ENCODE results near the gene ADIPOR2. TPM values are rescaled to one million over a fixed set of nuclear protein-coding genes. Genes with fewer than 3 reads are reported as not detected.
"Not testable (repeated sequence)": the region's sequence is repeated elsewhere in the genome, so short reads cannot be mapped to it uniquely, and the experiment has no call there.

Gene ADIPOR2
- total RNA-seq, 2 donors from 2014 or later: 35.3 to 45.5 TPM

DNA sequence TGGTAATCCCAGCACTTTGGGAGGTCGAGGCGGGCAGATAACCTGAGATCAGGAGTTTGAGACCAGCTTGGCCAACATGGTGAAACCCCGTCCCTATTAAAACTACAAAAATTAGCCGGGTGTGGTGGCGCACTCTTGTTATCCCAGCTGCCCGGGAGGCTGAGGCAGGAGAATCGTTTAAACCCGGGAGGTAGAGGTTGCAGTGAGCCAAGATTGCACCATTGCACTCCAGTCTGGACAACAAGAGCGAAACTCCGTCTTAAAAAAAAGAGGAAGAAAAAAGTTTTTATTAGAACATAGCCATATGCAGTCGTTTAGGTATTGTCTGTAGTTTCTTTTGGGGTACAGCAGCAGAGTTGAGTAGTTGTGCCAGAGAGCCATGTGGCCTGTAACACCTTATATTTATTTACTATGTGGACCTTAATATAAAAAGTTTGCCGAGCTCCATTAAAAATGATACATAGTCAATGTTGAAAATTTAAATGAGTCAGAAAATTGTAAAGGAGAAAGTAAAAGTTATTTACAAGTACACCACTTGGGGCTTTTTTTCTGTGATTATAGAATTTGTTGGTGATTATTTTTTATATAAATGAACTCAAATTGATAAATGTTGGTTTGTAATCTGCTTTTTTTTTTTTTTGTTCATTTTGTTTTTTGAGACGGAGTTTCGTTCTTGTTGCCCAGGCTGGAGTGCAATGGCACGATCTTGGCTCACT, 2.2 kb downstream of the ADIPOR2 start:
- Mint-ChIP-seq H3K36me3 (peaks cover 6 to 17% of the 10 kb centered on the region in 2 donors), H3K9me3 (no peaks in the 10 kb centered on the region), H3K27ac (no peak overlapping the region)
- DNase-seq (ENCODE audit: low spot score in 2 of 2): no peak
- ATAC-seq: no peak

DNA sequence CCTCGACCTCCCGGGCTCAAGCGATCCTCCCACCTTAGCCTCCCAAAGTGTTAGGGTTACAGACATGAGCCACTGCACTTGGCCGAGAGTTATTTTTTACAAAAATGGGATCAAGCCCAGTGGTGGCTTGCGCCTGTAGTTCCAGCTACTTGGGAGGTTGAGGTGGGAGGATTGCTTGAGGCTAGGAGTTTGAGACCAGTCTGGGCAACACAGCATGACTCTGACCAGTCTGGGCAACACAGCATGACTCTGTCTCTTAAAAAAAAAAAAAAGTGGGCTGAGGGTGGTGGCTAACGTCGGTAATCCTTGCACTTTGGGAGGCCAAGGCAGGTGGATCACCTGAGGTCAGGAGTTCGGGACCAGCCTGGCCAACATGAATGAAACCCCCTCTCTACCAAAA, 4.2 kb downstream of the ADIPOR2 start:
- not testable (repeated sequence) for DNase-seq (ENCODE audit: low spot score in 2 of 2); ATAC-seq; H3K9me3 Mint-ChIP-seq; H3K27ac Mint-ChIP-seq
- peaks cover 6 to 17% of the 10 kb centered on the region in 2 donors for H3K36me3 Mint-ChIP-seq

DNA sequence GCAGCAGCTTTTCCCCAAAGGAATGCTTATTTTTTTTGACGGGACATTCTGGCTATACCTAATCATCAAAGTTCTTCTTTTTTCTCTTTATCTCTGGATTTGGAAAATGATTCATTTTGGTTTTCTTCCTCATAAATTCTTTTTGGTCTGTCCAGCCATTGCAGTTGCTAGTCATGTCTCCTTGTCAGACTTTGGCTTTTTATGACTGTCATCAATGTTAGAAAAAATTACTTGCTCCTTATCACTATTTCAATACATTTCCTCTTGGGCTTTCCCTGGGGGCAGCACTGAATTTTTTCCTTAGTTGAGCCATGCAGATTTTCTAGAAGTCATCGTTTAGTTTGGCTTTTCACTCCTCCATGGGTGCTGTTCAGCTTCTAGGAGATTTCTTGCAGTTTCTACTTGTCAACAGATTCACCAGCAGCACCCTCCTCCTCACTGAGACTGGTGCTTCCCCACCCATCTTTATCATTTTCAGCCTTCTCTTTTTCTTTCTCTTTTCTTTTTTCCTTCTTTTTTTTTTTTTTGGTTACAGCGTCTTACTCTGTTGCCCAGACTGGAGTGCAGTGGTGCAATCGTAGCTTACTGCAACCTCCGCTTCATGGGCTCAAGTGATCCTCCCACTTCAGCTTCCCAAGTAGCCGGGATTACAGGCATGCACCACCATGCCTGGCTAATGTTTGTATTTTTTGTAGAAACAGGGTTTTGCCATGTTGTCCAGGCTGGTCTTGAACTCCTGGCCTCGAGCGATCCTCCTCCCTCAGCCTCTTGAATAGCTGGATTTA, 5.2 kb downstream of the ADIPOR2 start:
- Mint-ChIP-seq H3K36me3 (peaks cover 6 to 17% of the 10 kb centered on the region in 2 donors), H3K9me3 (no peaks in the 10 kb centered on the region), H3K27ac (no peak overlapping the region)
- ATAC-seq (no peak), DNase-seq (ENCODE audit: low spot score in 2 of 2) (no peak)

DNA sequence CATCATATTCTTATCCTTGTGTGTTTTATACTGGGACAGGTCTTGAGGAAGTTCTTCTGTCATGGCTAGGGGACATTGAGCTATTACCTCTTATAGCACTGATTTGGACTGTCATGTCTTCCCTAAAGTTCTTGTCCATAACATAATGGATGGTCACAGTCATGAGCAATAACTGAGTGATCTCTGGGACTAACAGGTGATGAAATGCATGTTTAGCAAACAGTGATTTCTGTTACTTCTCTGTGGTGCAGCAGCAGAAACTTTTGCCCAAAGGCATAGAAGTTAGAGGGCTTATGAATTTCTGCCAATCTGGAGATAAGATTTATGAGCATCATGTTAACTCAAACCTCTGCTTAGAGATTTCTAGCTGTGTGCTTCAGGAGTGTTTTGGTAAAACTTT, 5.9 kb downstream of the ADIPOR2 start:
- no peak for ATAC-seq

DNA sequence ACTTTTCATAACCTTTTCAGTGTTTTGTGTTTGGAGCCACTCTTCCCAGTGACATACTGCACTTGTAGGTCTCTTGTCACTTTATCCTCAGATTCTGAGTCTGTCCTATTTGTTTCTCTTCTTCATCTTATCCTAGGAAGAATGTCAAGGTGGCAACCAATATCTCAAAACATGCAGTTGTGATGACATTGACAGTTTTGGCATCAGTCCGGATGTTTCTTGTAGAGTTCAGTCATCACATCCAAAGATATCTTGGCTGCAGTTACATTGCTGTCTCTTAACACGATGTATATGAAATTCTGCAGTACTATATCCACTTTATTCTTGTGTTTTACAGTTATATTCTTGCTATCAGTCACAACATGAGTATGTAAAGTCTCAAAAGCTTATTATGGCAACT, 6.4 kb downstream of the ADIPOR2 start:
- no peak for ATAC-seq
- no peak overlapping the region for H3K27ac Mint-ChIP-seq
- peaks cover 0 to 6% of the 10 kb centered on the region in 2 donors for H3K36me3 Mint-ChIP-seq

More for the DNA sequence above, 5.9 kb downstream of the ADIPOR2 start:
- H3K36me3 Mint-ChIP-seq: peaks cover 0 to 11% of the 10 kb centered on the region in 2 donors
- no peaks in the 10 kb centered on the region for H3K9me3 Mint-ChIP-seq
- DNase-seq (ENCODE audit: low spot score in 2 of 2): no peak
- H3K27ac Mint-ChIP-seq: no peak overlapping the region

DNA sequence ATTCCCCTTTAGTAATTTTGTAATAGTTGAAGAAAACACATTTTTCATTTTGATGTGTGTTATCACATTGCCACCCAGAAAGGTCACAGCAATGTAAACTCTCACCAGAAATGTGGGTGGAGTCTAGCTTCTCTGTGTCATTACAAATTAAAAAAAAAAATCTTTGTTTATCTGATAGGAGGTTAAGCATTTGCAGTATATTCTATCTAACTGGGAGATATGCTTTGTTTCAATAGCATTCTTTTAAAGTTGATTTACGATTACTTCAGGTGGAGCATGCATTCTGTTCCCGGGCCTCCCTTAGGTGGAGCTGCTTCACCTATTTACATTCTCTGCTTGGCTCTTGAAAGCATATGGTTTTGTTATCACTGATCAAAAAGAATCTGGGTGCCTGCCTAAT, 7.8 kb downstream of the ADIPOR2 start:
- H3K36me3 Mint-ChIP-seq: peaks cover 0 to 2% of the 10 kb centered on the region in 2 donors
- H3K27ac Mint-ChIP-seq: no peak overlapping the region

More for the DNA sequence above, 6.4 kb downstream of the ADIPOR2 start:
- DNase-seq (ENCODE audit: low spot score in 2 of 2): no peak
- H3K9me3 Mint-ChIP-seq: no peaks in the 10 kb centered on the region

DNA sequence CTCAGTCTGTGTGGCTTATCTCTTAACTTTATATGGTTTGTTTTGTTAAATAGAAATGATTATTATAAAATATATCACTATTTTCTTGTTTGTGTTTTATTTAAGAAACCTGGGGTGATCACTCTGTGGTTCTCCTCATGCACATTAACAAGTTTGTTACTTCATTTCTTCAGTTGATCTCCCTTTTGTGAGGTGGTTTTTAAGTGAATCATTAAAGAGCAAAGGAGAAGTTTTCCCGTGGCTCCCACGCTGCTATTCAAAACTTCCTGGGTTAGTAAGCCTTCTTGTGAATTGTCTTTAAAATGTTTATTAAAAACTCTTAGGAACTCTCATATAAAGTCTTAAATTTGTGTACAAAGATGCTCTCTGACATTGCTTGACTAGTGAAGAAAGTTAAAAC, 11.8 kb downstream of the ADIPOR2 start:
- ATAC-seq (no peak), DNase-seq (ENCODE audit: low spot score in 2 of 2) (no peak)
- H3K27ac Mint-ChIP-seq: no peak overlapping the region
- H3K36me3 Mint-ChIP-seq: no peaks in the 10 kb centered on the region
- H3K9me3 Mint-ChIP-seq: no peaks in the 10 kb centered on the region

More for the DNA sequence above, 7.8 kb downstream of the ADIPOR2 start:
- ATAC-seq (no peak), DNase-seq (ENCODE audit: low spot score in 2 of 2) (no peak)
- H3K9me3 Mint-ChIP-seq: no peaks in the 10 kb centered on the region

DNA sequence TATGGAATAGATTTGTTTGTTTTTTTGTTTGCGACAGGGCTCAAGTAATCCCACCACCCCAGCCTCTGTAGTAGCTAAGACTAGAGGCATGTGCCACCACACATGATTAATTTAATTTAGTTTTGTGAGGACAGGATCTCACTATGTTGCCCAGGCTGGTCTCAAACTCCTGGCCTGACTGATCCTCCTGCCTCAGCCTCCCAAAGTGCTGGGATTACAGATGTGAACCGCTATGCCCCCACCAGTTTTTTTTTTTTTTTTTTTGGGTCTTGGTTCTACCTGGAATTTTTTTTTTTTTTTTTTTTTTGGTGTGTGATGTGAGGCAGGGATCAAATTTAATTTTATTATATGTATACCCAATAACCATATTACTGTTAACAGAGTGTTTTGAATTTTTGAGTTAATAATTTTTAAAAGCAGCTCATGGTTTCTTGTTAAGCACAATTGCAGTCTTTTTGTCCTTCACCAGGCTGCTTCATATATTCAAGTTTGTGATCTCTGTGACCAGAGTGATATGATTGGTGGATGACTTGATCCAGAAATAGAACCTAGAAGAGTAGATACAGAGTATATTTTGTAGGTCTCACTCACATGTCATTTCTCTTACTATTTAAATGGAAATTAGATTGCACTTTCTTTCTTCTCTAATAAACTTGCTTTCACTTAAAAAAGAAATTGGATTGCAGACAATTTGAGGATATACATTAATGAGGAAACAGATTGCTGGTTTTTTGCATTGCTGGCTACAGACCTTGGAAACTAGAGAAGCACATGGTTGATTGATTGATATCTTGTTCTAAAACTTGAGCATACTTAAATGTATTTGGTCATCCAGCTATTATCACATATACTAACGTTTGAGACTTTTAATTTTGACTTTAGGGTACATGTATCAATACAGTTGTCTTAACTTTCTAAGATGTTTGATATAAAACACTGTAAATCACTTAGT, 13.2 kb downstream of the ADIPOR2 start:
- Mint-ChIP-seq H3K36me3 (peaks cover 0 to 4% of the 10 kb centered on the region in 2 donors), H3K27ac (no peak overlapping the region), H3K9me3 (no peaks in the 10 kb centered on the region)
- ATAC-seq (no peak), DNase-seq (ENCODE audit: low spot score in 2 of 2) (no peak)

DNA sequence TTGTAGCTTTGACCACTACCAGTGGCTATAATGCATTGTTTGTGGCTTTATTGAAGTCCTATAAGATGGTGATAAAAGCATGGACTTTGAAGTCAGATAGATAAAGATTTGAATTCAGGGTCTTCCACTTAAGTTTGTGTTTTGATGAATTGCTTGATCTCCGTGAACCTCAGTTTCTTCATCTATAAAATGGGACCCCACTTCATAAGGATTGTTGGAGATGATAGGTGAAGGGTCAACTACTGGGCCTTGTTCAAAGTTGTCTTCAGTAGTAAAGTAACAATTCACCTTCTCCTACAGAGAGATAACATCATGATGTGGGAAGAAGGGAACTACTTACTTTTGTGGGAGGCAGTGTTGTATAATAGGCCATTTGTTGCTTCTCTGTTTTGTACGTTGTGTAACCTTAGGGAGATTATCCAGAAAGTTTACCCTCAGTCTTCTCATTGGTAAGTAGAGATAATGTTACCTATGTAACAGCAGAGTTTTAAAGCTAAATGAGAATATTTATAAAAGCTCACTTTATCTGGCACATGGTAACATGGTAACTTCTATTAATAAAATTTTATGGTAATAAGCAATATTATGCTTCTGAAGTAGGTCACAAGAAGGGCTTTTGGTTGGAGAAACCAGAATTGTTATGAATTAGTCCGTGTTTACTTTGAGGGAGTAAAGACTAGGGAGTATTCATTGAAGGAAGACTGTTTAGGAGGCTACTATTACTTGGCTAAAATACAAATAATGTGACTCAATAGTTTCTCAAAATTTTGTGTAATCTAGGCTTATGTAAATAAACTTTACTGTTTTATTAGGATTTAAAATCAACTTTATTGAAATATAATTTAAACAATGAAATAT, 15.1 kb downstream of the ADIPOR2 start:
- H3K27ac Mint-ChIP-seq: no peak overlapping the region
- ATAC-seq (no peak), DNase-seq (ENCODE audit: low spot score in 2 of 2) (no peak)
- peaks cover 0 to 16% of the 10 kb centered on the region in 2 donors for H3K36me3 Mint-ChIP-seq
- H3K9me3 Mint-ChIP-seq: no peaks in the 10 kb centered on the region

DNA sequence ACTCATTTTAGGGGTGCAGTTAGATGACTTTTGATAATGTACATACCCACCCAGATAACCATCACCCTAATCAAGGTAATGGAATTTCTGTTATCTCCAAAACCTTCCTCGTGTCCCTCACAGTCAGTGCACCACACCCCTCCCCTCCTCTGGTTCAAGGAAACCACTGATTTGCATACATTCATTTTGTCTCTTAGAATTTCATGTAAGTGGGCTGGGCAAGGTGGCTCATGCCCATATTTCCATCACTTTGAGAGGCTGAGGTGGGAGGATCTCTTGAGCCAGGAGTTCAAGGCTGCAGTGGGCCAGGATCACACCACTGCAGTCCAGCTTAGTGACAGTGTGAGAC, 15.7 kb downstream of the ADIPOR2 start:
- no peak for ATAC-seq
- DNase-seq (ENCODE audit: low spot score in 2 of 2): no peak
- no peak overlapping the region for H3K27ac Mint-ChIP-seq
- H3K9me3 Mint-ChIP-seq: no peaks in the 10 kb centered on the region
- H3K36me3 Mint-ChIP-seq: peaks cover 0 to 16% of the 10 kb centered on the region in 2 donors

DNA sequence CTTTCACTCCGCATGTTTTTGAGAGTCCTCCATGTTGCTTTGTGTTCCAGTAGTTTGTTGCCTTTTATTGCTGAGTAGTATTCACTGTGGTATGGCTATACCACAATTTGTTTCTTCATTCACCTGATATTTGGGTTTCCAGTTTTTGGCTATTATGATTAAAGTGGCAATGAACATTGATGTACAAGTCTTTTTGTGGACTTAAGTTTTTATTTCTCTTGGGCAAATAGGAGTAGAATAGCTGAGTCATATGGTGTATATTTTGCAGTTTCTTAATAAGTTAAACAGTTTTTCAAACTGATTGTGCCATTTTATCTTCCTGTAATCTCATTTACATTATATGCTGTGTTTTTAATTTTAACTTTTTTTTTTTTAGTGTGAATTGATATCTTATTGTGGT, 16.2 kb downstream of the ADIPOR2 start:
- no peaks in the 10 kb centered on the region for H3K9me3 Mint-ChIP-seq
- DNase-seq (ENCODE audit: low spot score in 2 of 2): no peak
- H3K36me3 Mint-ChIP-seq: peaks cover 0 to 21% of the 10 kb centered on the region in 2 donors
- H3K27ac Mint-ChIP-seq: peak overlapping the region in 1 of 2 donors; percentile 38
- no peak for ATAC-seq

DNA sequence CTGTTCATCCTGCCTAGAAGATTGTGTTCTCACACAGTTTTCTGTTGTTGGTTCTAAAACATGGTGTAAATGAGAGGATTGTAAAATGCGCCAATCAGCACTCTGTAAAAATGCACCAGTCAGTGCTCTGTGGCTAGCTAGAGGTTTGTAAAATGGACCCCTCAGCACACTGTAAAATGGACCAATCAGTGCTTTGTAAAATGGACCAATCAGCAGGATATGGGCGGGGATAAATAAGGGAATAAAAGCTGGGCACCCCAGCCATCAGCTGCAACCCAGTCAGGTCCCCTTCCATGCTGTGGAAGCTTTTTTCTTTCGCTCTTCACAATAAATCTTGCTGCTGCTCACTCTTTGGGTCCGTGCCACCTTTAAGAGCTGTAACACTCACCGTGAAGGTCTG, 19.1 kb downstream of the ADIPOR2 start:
- H3K27ac Mint-ChIP-seq; DNase-seq (ENCODE audit: low spot score in 2 of 2); ATAC-seq; H3K9me3 Mint-ChIP-seq: not testable (repeated sequence)
- peaks cover 18 to 33% of the 10 kb centered on the region in 2 donors for H3K36me3 Mint-ChIP-seq

DNA sequence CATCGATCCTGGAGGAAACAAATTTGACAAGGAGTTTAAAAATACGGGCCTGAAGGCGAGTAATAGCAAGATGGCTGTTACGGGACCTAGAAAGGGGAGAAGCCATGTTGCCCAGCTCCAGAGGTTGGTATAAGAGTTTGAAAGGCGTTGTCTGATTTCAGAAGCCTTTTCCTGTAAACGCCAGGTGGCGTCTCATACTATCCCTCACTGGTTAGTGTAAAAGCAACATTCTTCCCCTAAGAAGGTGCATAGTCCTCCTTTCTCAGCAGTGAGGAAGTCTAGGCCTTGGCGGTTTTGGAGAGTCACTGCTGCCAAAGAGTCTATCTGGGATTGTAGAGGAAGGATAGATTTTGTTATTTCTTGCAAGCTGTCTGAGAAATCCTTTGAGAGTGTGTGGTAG, 20.0 kb downstream of the ADIPOR2 start:
- H3K9me3 Mint-ChIP-seq; DNase-seq (ENCODE audit: low spot score in 2 of 2); ATAC-seq; H3K27ac Mint-ChIP-seq: not testable (repeated sequence)
- H3K36me3 Mint-ChIP-seq: peaks cover 19 to 41% of the 10 kb centered on the region in 2 donors

DNA sequence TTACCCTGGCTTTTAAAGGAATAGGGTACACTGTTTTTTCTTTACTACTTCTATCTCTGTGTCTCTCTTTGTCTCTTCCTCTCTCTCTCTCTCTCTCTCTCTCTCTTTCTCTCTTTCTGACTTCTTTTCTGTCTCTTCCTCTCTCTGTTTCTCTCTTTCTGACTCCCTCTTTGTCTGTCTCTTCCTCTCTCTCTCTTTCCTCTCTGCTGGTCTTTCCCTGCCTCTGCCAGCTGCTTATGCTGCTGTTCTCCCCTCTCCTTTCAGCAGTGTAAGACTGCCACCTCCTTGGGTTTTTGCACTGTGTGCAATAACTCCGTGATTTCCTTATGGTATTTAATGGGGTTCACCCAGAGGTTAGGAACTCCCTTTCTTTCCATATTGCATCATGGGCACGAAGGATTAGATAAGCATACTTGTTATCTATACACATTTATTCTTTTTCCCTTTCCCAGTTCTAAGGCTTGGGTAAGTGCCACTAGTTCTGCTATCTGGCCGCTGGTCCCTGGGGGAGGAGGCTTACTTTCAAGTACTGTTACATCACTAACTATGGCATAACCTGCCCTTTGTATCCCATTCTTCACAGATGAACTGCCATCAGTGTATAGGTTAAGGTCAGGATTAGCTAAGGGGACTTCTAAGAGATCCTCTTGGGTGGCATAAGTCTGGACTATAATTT, 20.8 kb downstream of the ADIPOR2 start:
- ATAC-seq; H3K27ac Mint-ChIP-seq; H3K9me3 Mint-ChIP-seq; DNase-seq (ENCODE audit: low spot score in 2 of 2): not testable (repeated sequence)
- peaks cover 19 to 45% of the 10 kb centered on the region in 2 donors for H3K36me3 Mint-ChIP-seq

DNA sequence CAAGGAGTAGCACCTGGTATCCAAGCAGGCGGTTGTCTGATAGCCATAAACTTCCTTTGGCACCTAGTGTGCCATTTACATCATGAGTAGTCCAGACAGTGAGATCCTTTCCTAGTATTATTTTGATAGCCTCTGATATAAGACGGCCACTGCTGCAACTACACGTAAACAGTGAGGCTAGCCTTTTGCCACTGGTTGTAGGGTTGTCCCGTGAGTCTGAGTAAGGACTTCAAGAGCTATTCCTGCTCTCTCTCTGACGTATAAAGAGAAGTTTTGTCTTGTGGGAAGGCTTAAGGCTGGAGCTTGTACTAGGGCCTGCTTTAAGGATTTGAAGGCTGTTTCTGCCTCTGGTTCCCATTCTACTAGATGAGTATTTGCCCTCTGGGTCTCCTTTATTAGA, 21.4 kb downstream of the ADIPOR2 start:
- H3K36me3 Mint-ChIP-seq: peaks cover 19 to 45% of the 10 kb centered on the region in 2 donors
- H3K27ac Mint-ChIP-seq; DNase-seq (ENCODE audit: low spot score in 2 of 2); ATAC-seq; H3K9me3 Mint-ChIP-seq: not testable (repeated sequence)

Measured in activated naive CD4-positive, alpha-beta T cell treated with anti-CD3 and anti-CD28 coated beads, Interleukin-2, amount 50 U/mL, for 72 hours (primary cell).